Natural killer cell (primary cell): ENCODE data around the gene CKB. TPM values are rescaled to one million over a fixed set of nuclear protein-coding genes. Genes with fewer than 3 reads are reported as not detected.
"Not testable (repeated sequence)": the region's sequence is repeated elsewhere in the genome, so short reads cannot be mapped to it uniquely, and the experiment has no call there.

ENCODE experiments used
- ATAC-seq, 3 donors: fragments of 150-1000 bp in 2 of 3; fragments of 200-7000 bp in 1 of 3; cut with Tn5 transposase; 1 replicate in 1 of 3; 2 replicates in 2 of 3; pipeline ENCODE4 v1.10.0; 2021; ENCODE audit warnings: mild to moderate bottlenecking in 2 of 3, moderate library complexity in 2 of 3
- DNase-seq, 2 donors: peaks; one replicate each; pipeline versions ENCODE4 v3.0.0 to v3.0.0-alpha.2; 2013 to 2021; ENCODE audit warnings: mixed read lengths in 1 of 2
- H3K27ac ChIP-seq: one replicate; pipeline ENCODE4 v1.5.1; 2013; ENCODE audit warnings: mild to moderate bottlenecking, low read length
- H3K27me3 ChIP-seq: one replicate; pipeline ENCODE4 v1.6.1; 2013; ENCODE audit warnings: low read length; ENCODE audit not compliant: control insufficient read depth, insufficient read depth
- H3K36me3 ChIP-seq: one replicate; pipeline ENCODE4 v1.6.1; 2013; ENCODE audit warnings: low read length; ENCODE audit not compliant: control insufficient read depth, insufficient read depth
- H3K4me1 ChIP-seq: one replicate; pipeline ENCODE4 v1.6.1; 2013; ENCODE audit warnings: low read length; ENCODE audit not compliant: control insufficient read depth, insufficient read depth
- H3K4me3 ChIP-seq: one replicate; pipeline ENCODE4 v1.5.1; 2013; ENCODE audit warnings: low read length
- H3K9me3 ChIP-seq: one replicate; pipeline ENCODE4 v1.6.1; 2013; ENCODE audit warnings: low read length; ENCODE audit not compliant: control insufficient read depth, insufficient read depth
- H3K27ac Mint-ChIP-seq, 2 donors: one replicate each; pipeline ENCODE4 v1.8.0; 2022; ENCODE audit warnings: mild to moderate bottlenecking in 2 of 2, mixed read lengths in 2 of 2, moderate library complexity in 1 of 2
- H3K27me3 Mint-ChIP-seq, 2 donors: one replicate each; pipeline ENCODE4 v1.8.0; 2022; ENCODE audit warnings: low read depth in 2 of 2, mixed read lengths in 2 of 2
- H3K36me3 Mint-ChIP-seq: one replicate; pipeline ENCODE4 v1.8.0; 2022; ENCODE audit warnings: mixed read lengths
- H3K4me1 Mint-ChIP-seq, 2 donors: one replicate each; pipeline ENCODE4 v1.8.0; 2022; ENCODE audit warnings: mixed read lengths in 2 of 2
- H3K4me3 Mint-ChIP-seq: one replicate; pipeline ENCODE4 v1.8.0; 2022; ENCODE audit warnings: mild to moderate bottlenecking, moderate library complexity, mixed read lengths
- H3K9me3 Mint-ChIP-seq, 2 donors: one replicate each; pipeline ENCODE4 v1.8.0; 2022; ENCODE audit warnings: mixed read lengths in 2 of 2
- CTCF ChIP-seq: fragments of 200-600 bp; IDR thresholded peaks from one replicate; pipeline ENCODE4 v1.8.0; 2022; ENCODE audit warnings: antibody characterized with exemption
- WGBS: methylation state at CpG from one replicate; pipeline ENCODE4 v1.1.7; 2013; ENCODE audit warnings: missing lambda C conversion rate; ENCODE audit not compliant: insufficient coverage; 5-methylcytosine and 5-hydroxymethylcytosine counted together
- intact Hi-C: fragments of 100-400 bp; cut with micrococcal nuclease; formaldehyde crosslinking; loops from one replicate; pipeline ENCODE4 v1.14.2; 2022
- total RNA-seq, 4 donors: library from RNA; stranded (reverse); fragments of 120-200 nt in 1 of 4; gene quantifications; one replicate each; pipeline versions ENCODE4 v1.2.3 to v1.2.4, GENCODE V29; 2013 to 2022

CKB gene
- total RNA-seq, 3 donors from 2014 or later (not counting 1 experiment from before 2014, with no cell fraction given) = 4.0 to 37.4 (median 9.0) TPM

GRCh38 chr14:103527408-103528145, 4.9 kb upstream of the CKB start:
- Histone ChIP-seq H3K4me3 (no peak overlapping the region), H3K4me1 (peaks cover 51% of the 10 kb centered on the region), H3K27me3 (no peaks in the 10 kb centered on the region), H3K27ac (peak overlapping the region; percentile 11), H3K36me3 (no peaks in the 10 kb centered on the region), H3K9me3 (no peaks in the 10 kb centered on the region)
- intact Hi-C loops = no loop called here
- Mint-ChIP-seq H3K27ac (peak overlapping the region; percentile 67 to 76), H3K9me3 (no peaks in the 10 kb centered on the region), H3K4me3 (peak overlapping the region; percentile 95), H3K4me1 (peaks cover 21 to 47% of the 10 kb centered on the region in 2 donors), H3K27me3 (no peaks in the 10 kb centered on the region), H3K36me3 (no peaks in the 10 kb centered on the region)
- no peak for ATAC-seq
- DNase-seq = no peak
- TF ChIP-seq CTCF = no peak
- 83% methylated on average over 11 of the region's 14 CpGs for WGBS

- Mint-ChIP-seq H3K4me1 (peaks cover 21 to 46% of the 10 kb centered on the region in 2 donors), H3K9me3 (no peaks in the 10 kb centered on the region), H3K27ac (peak overlapping the region; percentile 67 to 76), H3K36me3 (no peaks in the 10 kb centered on the region), H3K4me3 (peak overlapping the region; percentile 95), H3K27me3 (no peaks in the 10 kb centered on the region)
- TF ChIP-seq CTCF = no peak
- no peaks in the 10 kb centered on the region for H3K9me3 ChIP-seq
- ATAC-seq (no peak), DNase-seq (no peak)
- H3K36me3 ChIP-seq = no peaks in the 10 kb centered on the region
- no peak overlapping the region for H3K27ac ChIP-seq
- no peaks in the 10 kb centered on the region for H3K27me3 ChIP-seq
- H3K4me1 ChIP-seq = peaks cover 56% of the 10 kb centered on the region
- no peak overlapping the region for H3K4me3 ChIP-seq
- intact Hi-C loops = no loop called here
- no CpG with 5 or more reads among the region's 1 CpG for WGBS
Measured at GRCh38 chr14:103526914-103527248, 4.3 kb upstream of the CKB start.

GRCh38 chr14:103526247-103526913, 3.8 kb upstream of the CKB start:
- intact Hi-C loops = no loop called here
- peak overlapping the region; percentile 47 for H3K4me3 Mint-ChIP-seq
- DNase-seq (no peak), ATAC-seq (no peak)
- no peaks in the 10 kb centered on the region for H3K36me3 Mint-ChIP-seq
- no peak overlapping the region for H3K27ac Mint-ChIP-seq
- 73% methylated on average over 7 of the region's 8 CpGs for WGBS
- no peak overlapping the region for H3K27ac ChIP-seq
- peaks cover 21 to 41% of the 10 kb centered on the region in 2 donors for H3K4me1 Mint-ChIP-seq
- H3K9me3 Mint-ChIP-seq = no peaks in the 10 kb centered on the region
- peaks cover 56% of the 10 kb centered on the region for H3K4me1 ChIP-seq
- no peaks in the 10 kb centered on the region for H3K36me3 ChIP-seq
- H3K4me3 ChIP-seq = no peak overlapping the region
- H3K27me3 Mint-ChIP-seq = no peaks in the 10 kb centered on the region
- no peaks in the 10 kb centered on the region for H3K27me3 ChIP-seq
- no peak for TF ChIP-seq CTCF
- H3K9me3 ChIP-seq = no peaks in the 10 kb centered on the region

GRCh38 chr14:103525430-103526246, 3.0 kb upstream of the CKB start:
- not testable (repeated sequence) for DNase-seq
- H3K4me1 ChIP-seq = peaks cover 57% of the 10 kb centered on the region

More at GRCh38 chr14:103525430-103526246, 3.0 kb upstream of the CKB start:
- H3K9me3 Mint-ChIP-seq, H3K9me3 ChIP-seq, ATAC-seq, H3K27me3 ChIP-seq, H3K27ac Mint-ChIP-seq, H3K27me3 Mint-ChIP-seq, H3K36me3 ChIP-seq, H3K27ac ChIP-seq, intact Hi-C loops, H3K36me3 Mint-ChIP-seq, H3K4me3 ChIP-seq: not testable (repeated sequence)
- WGBS = 89% methylated on average over 17 of the region's 17 CpGs
- H3K4me1 Mint-ChIP-seq = peaks cover 21 to 35% of the 10 kb centered on the region in 2 donors
- peak overlapping the region; percentile 47 for H3K4me3 Mint-ChIP-seq
